HEK293 (cell line): ENCODE data around the gene TBCA.

Source experiments
- GLIS1 ChIP-seq: fragments of 450-650 bp; formaldehyde crosslinking; IDR thresholded peaks from 2 replicates; pipeline ENCODE4 v1.5.1; 2016; ENCODE audit warnings: missing biosample characterization, missing genetic modification characterization
- HOXD13 ChIP-seq: sonication (generic); formaldehyde crosslinking; IDR thresholded peaks from 2 replicates; pipeline ENCODE4 v1.8.0; 2022; ENCODE audit warnings: missing genetic modification reagents, borderline replicate concordance
- REPIN1 ChIP-seq: fragments of 450-650 bp; formaldehyde crosslinking; IDR thresholded peaks from 2 replicates; pipeline ENCODE4 v1.5.1; 2017; ENCODE audit warnings: missing biosample characterization, missing genetic modification characterization, low read depth
- ZNF146 ChIP-seq: fragments of 450-650 bp; formaldehyde crosslinking; IDR thresholded peaks from 2 replicates; pipeline ENCODE4 v1.5.1; 2016; ENCODE audit warnings: missing biosample characterization, missing genetic modification characterization
- ZNF239 ChIP-seq: fragments of 450-650 bp; formaldehyde crosslinking; IDR thresholded peaks from 2 replicates; pipeline ENCODE4 v1.5.1; 2016; ENCODE audit warnings: missing biosample characterization, missing genetic modification characterization
- ZNF274 ChIP-seq, 2 experiments: fragments of 200-500 bp in 1 of 2; fragments of 450-650 bp in 1 of 2; sonication (Bioruptor generic) in 1 of 2; formaldehyde crosslinking in 1 of 2; IDR thresholded peaks; 2 replicates each; pipeline versions ENCODE4 v1.5.1 to v1.6.1; 2014 to 2016; ENCODE audit warnings: borderline replicate concordance in 1 of 2, inconsistent platforms in 1 of 2, low read length in 1 of 2, missing biosample characterization in 1 of 2, missing genetic modification characterization in 1 of 2
- ZNF473 ChIP-seq: fragments of 450-650 bp; formaldehyde crosslinking; IDR thresholded peaks from 2 replicates; pipeline ENCODE4 v1.5.1; 2017; ENCODE audit warnings: missing biosample characterization, missing genetic modification characterization
- ZNF521 ChIP-seq: fragments of 450-650 bp; formaldehyde crosslinking; IDR thresholded peaks from 2 replicates; pipeline ENCODE4 v1.5.1; 2017; ENCODE audit warnings: missing biosample characterization, mild to moderate bottlenecking, missing genetic modification characterization
- ZNF530 ChIP-seq: fragments of 450-650 bp; formaldehyde crosslinking; IDR thresholded peaks from 2 replicates; pipeline ENCODE4 v1.5.1; 2016; ENCODE audit warnings: low read depth, missing biosample characterization, missing genetic modification characterization
- ZNF660 ChIP-seq: fragments of 450-650 bp; IDR thresholded peaks from 2 replicates; pipeline ENCODE4 v1.5.1; 2018; ENCODE audit warnings: missing biosample characterization, mild to moderate bottlenecking, missing genetic modification characterization
- TF ChIP-seq, protein P1 (sequence below): fragments of 450-650 bp; formaldehyde crosslinking; IDR thresholded peaks from 2 replicates; pipeline ENCODE4 v1.5.1; 2016; ENCODE audit warnings: missing biosample characterization, missing genetic modification characterization
- TF ChIP-seq, protein P2 (sequence below): fragments of 450-650 bp; IDR thresholded peaks from 2 replicates; pipeline ENCODE4 v1.5.1; 2018; ENCODE audit warnings: missing biosample characterization, missing genetic modification characterization
- TF ChIP-seq, protein P3 (sequence below): fragments of 450-650 bp; formaldehyde crosslinking; IDR thresholded peaks from 2 replicates; pipeline ENCODE4 v1.5.1; 2017; ENCODE audit warnings: missing biosample characterization, missing genetic modification characterization
- TF ChIP-seq, protein P4 (sequence below): fragments of 450-650 bp; formaldehyde crosslinking; IDR thresholded peaks from 2 replicates; pipeline ENCODE4 v1.5.1; 2016; ENCODE audit warnings: missing biosample characterization, missing genetic modification characterization
- TF ChIP-seq, protein P5 (sequence below): fragments of 450-650 bp; formaldehyde crosslinking; IDR thresholded peaks from 2 replicates; pipeline ENCODE4 v1.5.1; 2016; ENCODE audit warnings: missing biosample characterization, missing genetic modification characterization
- TF ChIP-seq, protein P6 (sequence below): fragments of 450-650 bp; formaldehyde crosslinking; IDR thresholded peaks from 2 replicates; pipeline ENCODE4 v1.5.1; 2017; ENCODE audit warnings: missing biosample characterization, missing genetic modification characterization
- TF ChIP-seq, protein P7 (sequence below): fragments of 450-650 bp; formaldehyde crosslinking; IDR thresholded peaks from 2 replicates; pipeline ENCODE4 v1.5.1; 2016; ENCODE audit warnings: missing biosample characterization, missing genetic modification characterization
- TF ChIP-seq, protein P8 (sequence below): fragments of 450-650 bp; formaldehyde crosslinking; IDR thresholded peaks from 2 replicates; pipeline ENCODE4 v1.5.1; 2016; ENCODE audit warnings: missing biosample characterization, missing genetic modification characterization
- TF ChIP-seq, protein P9 (sequence below): fragments of 450-650 bp; formaldehyde crosslinking; IDR thresholded peaks from 2 replicates; pipeline ENCODE4; 2016; ENCODE audit warnings: missing biosample characterization, missing genetic modification characterization

TBCA gene

DNA sequence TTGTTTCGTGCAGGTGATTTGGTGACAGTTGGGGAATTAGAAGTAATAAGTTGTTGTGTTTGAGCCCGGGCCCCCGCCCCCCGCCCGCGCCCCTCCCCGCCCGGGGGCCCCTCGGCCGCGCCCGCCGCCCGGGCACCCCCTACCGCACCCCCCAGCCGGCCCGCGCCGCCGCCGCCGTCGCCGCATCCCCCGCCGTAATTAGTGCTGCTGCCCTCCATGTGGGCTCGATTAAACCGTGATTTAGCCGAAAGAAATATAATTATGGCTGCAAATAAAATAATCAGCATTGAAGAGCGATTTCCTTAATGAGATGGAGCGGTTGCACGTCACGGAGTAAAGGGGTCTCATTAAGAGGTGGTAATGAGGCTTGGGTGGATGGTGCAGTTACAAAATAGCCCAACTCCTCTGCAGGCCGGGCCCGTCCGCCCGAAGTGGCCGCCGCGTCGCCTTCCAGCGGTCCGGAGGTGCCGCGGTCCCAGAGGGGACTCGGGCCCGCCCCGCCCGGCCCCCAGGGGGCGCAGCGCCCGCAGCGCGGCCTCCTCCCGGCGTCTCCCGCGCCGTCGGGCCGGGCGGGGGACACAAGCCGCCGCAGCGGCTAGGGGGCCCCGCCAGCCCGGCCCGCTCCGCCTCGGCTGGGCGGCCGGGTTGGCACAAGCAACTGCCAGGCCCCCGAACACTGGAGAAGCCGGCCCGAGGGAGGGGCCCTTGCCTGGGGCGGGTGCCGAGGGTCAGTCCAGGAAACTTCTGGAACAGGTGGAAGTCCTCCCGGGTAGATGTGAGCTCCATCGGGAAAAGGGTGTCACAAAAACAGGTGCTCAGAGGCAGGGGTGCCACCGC is 130.8 kb downstream of the TBCA start (continued):
- TF ChIP-seq, protein P1, sequence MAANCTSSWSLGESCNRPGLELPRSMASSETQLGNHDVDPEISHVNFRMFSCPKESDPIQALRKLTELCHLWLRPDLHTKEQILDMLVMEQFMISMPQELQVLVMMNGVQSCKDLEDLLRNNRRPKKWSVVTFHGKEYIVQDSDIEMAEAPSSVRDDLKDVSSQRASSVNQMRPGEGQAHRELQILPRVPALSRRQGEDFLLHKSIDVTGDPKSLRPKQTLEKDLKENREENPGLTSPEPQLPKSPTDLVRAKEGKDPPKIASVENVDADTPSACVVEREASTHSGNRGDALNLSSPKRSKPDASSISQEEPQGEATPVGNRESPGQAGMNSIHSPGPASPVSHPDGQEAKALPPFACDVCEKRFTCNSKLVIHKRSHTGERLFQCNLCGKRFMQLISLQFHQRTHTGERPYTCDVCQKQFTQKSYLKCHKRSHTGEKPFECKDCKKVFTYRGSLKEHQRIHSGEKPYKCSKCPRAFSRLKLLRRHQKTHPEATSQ = no peak
- TF ChIP-seq, protein P2, sequence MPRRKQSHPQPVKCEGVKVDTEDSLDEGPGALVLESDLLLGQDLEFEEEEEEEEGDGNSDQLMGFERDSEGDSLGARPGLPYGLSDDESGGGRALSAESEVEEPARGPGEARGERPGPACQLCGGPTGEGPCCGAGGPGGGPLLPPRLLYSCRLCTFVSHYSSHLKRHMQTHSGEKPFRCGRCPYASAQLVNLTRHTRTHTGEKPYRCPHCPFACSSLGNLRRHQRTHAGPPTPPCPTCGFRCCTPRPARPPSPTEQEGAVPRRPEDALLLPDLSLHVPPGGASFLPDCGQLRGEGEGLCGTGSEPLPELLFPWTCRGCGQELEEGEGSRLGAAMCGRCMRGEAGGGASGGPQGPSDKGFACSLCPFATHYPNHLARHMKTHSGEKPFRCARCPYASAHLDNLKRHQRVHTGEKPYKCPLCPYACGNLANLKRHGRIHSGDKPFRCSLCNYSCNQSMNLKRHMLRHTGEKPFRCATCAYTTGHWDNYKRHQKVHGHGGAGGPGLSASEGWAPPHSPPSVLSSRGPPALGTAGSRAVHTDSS = no peak
- TF ChIP-seq ZNF239 (tag by site-specific recombination) (no peak), GLIS1 (tag by site-specific recombination) (peak; percentile 55), ZNF274 (IDR thresholded peaks at IDR 0.05; ENCODE audit: low read length) (no peak), ZNF274 (tag by site-specific recombination; IDR thresholded peaks at IDR 0.05; ENCODE audit: borderline replicate concordance) (no peak), ZNF530 (tag by site-specific recombination) (no peak), HOXD13 (CRISPR knock-in tag) (no peak), ZNF146 (tag by site-specific recombination) (no peak), ZNF521 (tag by site-specific recombination) (no peak), REPIN1 (tag by site-specific recombination) (no peak), ZNF473 (tag by site-specific recombination) (no peak), ZNF660 (tag by site-specific recombination) (peak; percentile 54; the same call in 1 of the 2 replicates)
- TF ChIP-seq, protein P3, sequence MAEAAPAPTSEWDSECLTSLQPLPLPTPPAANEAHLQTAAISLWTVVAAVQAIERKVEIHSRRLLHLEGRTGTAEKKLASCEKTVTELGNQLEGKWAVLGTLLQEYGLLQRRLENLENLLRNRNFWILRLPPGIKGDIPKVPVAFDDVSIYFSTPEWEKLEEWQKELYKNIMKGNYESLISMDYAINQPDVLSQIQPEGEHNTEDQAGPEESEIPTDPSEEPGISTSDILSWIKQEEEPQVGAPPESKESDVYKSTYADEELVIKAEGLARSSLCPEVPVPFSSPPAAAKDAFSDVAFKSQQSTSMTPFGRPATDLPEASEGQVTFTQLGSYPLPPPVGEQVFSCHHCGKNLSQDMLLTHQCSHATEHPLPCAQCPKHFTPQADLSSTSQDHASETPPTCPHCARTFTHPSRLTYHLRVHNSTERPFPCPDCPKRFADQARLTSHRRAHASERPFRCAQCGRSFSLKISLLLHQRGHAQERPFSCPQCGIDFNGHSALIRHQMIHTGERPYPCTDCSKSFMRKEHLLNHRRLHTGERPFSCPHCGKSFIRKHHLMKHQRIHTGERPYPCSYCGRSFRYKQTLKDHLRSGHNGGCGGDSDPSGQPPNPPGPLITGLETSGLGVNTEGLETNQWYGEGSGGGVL (tag by site-specific recombination) = no peak
- TF ChIP-seq, protein P4, sequence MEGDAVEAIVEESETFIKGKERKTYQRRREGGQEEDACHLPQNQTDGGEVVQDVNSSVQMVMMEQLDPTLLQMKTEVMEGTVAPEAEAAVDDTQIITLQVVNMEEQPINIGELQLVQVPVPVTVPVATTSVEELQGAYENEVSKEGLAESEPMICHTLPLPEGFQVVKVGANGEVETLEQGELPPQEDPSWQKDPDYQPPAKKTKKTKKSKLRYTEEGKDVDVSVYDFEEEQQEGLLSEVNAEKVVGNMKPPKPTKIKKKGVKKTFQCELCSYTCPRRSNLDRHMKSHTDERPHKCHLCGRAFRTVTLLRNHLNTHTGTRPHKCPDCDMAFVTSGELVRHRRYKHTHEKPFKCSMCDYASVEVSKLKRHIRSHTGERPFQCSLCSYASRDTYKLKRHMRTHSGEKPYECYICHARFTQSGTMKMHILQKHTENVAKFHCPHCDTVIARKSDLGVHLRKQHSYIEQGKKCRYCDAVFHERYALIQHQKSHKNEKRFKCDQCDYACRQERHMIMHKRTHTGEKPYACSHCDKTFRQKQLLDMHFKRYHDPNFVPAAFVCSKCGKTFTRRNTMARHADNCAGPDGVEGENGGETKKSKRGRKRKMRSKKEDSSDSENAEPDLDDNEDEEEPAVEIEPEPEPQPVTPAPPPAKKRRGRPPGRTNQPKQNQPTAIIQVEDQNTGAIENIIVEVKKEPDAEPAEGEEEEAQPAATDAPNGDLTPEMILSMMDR = 0 out of 2 replicates have a peak, but pooled peaks have one; percentile 16
- TF ChIP-seq, protein P5, sequence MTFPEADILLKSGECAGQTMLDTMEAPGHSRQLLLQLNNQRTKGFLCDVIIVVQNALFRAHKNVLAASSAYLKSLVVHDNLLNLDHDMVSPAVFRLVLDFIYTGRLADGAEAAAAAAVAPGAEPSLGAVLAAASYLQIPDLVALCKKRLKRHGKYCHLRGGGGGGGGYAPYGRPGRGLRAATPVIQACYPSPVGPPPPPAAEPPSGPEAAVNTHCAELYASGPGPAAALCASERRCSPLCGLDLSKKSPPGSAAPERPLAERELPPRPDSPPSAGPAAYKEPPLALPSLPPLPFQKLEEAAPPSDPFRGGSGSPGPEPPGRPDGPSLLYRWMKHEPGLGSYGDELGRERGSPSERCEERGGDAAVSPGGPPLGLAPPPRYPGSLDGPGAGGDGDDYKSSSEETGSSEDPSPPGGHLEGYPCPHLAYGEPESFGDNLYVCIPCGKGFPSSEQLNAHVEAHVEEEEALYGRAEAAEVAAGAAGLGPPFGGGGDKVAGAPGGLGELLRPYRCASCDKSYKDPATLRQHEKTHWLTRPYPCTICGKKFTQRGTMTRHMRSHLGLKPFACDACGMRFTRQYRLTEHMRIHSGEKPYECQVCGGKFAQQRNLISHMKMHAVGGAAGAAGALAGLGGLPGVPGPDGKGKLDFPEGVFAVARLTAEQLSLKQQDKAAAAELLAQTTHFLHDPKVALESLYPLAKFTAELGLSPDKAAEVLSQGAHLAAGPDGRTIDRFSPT = no peak
- TF ChIP-seq, protein P6, sequence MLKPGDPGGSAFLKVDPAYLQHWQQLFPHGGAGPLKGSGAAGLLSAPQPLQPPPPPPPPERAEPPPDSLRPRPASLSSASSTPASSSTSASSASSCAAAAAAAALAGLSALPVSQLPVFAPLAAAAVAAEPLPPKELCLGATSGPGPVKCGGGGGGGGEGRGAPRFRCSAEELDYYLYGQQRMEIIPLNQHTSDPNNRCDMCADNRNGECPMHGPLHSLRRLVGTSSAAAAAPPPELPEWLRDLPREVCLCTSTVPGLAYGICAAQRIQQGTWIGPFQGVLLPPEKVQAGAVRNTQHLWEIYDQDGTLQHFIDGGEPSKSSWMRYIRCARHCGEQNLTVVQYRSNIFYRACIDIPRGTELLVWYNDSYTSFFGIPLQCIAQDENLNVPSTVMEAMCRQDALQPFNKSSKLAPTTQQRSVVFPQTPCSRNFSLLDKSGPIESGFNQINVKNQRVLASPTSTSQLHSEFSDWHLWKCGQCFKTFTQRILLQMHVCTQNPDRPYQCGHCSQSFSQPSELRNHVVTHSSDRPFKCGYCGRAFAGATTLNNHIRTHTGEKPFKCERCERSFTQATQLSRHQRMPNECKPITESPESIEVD = no peak
- TF ChIP-seq, protein P7, sequence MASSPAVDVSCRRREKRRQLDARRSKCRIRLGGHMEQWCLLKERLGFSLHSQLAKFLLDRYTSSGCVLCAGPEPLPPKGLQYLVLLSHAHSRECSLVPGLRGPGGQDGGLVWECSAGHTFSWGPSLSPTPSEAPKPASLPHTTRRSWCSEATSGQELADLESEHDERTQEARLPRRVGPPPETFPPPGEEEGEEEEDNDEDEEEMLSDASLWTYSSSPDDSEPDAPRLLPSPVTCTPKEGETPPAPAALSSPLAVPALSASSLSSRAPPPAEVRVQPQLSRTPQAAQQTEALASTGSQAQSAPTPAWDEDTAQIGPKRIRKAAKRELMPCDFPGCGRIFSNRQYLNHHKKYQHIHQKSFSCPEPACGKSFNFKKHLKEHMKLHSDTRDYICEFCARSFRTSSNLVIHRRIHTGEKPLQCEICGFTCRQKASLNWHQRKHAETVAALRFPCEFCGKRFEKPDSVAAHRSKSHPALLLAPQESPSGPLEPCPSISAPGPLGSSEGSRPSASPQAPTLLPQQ = 0 out of 2 replicates have a peak, but pooled peaks have one; percentile 25
- TF ChIP-seq, protein P8, sequence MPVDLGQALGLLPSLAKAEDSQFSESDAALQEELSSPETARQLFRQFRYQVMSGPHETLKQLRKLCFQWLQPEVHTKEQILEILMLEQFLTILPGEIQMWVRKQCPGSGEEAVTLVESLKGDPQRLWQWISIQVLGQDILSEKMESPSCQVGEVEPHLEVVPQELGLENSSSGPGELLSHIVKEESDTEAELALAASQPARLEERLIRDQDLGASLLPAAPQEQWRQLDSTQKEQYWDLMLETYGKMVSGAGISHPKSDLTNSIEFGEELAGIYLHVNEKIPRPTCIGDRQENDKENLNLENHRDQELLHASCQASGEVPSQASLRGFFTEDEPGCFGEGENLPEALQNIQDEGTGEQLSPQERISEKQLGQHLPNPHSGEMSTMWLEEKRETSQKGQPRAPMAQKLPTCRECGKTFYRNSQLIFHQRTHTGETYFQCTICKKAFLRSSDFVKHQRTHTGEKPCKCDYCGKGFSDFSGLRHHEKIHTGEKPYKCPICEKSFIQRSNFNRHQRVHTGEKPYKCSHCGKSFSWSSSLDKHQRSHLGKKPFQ = no peak
- TF ChIP-seq, protein P9, sequence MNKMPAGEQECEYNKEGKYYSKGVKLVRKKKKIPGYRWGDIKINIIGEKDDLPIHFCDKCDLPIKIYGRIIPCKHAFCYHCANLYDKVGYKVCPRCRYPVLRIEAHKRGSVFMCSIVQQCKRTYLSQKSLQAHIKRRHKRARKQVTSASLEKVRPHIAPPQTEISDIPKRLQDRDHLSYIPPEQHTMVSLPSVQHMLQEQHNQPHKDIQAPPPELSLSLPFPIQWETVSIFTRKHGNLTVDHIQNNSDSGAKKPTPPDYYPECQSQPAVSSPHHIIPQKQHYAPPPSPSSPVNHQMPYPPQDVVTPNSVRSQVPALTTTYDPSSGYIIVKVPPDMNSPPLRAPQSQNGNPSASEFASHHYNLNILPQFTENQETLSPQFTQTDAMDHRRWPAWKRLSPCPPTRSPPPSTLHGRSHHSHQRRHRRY = no peak
